Measurements from ENCODE around the gene ONECUT1. TPM values are rescaled to one million over a fixed set of nuclear protein-coding genes. Genes with fewer than 3 reads are reported as not detected.

The ONECUT1 gene
- total and polyA plus RNA-seq, 2 experiments from 2014 or later, result 5.9 to 9.5 TPM

- H4K20me1 ChIP-seq (ENCODE audit: insufficient read depth, poor library complexity, severe bottlenecking), result no peaks in the 10 kb centered on the region
- DNase-seq (ENCODE audit: low spot score), result no peak
- 90% methylated on average over 6 of the region's 6 CpGs for WGBS (ENCODE audit: low lambda C conversion rate, missing lambda C conversion rate)
- no peak overlapping the region for H2AFZ ChIP-seq
- peaks cover 8% of the 10 kb centered on the region for H3K4me1 ChIP-seq (ENCODE audit: insufficient read depth)
- H3K9me3 ChIP-seq (ENCODE audit: low read depth), result no peaks in the 10 kb centered on the region
- no peak overlapping the region for H3K4me2 ChIP-seq
- no peaks in the 10 kb centered on the region for H3K9me2 ChIP-seq (replicated peaks; ENCODE audit: insufficient read depth)
- no peaks in the 10 kb centered on the region for H3K79me2 ChIP-seq
- no peaks in the 10 kb centered on the region for H3K36me3 ChIP-seq (replicated peaks; ENCODE audit: insufficient read depth, low read depth)
- H3K4me3 ChIP-seq, result no peak overlapping the region
- TF ChIP-seq EZH2phosphoT487 (IDR thresholded peaks at IDR 0.05; ENCODE audit: low read depth, severe bottlenecking, unreplicated experiment), result no peak
- TF ChIP-seq CTCF (IDR thresholded peaks at IDR 0.05; ENCODE audit: poor library complexity), result no peak
- no peaks in the 10 kb centered on the region for H3K27me3 ChIP-seq
- H3K27ac ChIP-seq, result no peak overlapping the region
Measured at GRCh38 chr15:52717481-52717880, 72.7 kb downstream of the ONECUT1 start.

GRCh38 chr15:52716536-52716935 lies 73.6 kb downstream of the ONECUT1 start:
- H3K4me2 ChIP-seq, result no peak overlapping the region
- H2AFZ ChIP-seq, result no peak overlapping the region
- peaks cover 8% of the 10 kb centered on the region for H3K4me1 ChIP-seq (ENCODE audit: insufficient read depth)
- no peaks in the 10 kb centered on the region for H3K9me2 ChIP-seq (replicated peaks; ENCODE audit: insufficient read depth)
- no peak overlapping the region for H3K4me3 ChIP-seq
- H3K79me2 ChIP-seq, result no peaks in the 10 kb centered on the region
- H3K27me3 ChIP-seq, result no peaks in the 10 kb centered on the region
- H4K20me1 ChIP-seq (ENCODE audit: insufficient read depth, poor library complexity, severe bottlenecking), result no peaks in the 10 kb centered on the region
- no peaks in the 10 kb centered on the region for H3K9me3 ChIP-seq (ENCODE audit: low read depth)
- no peak for TF ChIP-seq CTCF (IDR thresholded peaks at IDR 0.05; ENCODE audit: poor library complexity)
- no peak for TF ChIP-seq EZH2 (IDR thresholded peaks at IDR 0.05; ENCODE audit: borderline replicate concordance)
- no peak for TF ChIP-seq EZH2phosphoT487 (IDR thresholded peaks at IDR 0.05; ENCODE audit: low read depth, severe bottlenecking, unreplicated experiment)
- 47% methylated on average over 2 of the region's 2 CpGs for WGBS (ENCODE audit: low lambda C conversion rate, missing lambda C conversion rate)
- H3K36me3 ChIP-seq (replicated peaks; ENCODE audit: insufficient read depth, low read depth), result no peaks in the 10 kb centered on the region
- no peak for DNase-seq (ENCODE audit: low spot score)
- no peak overlapping the region for H3K27ac ChIP-seq

GRCh38 chr15:52715411-52715810 lies 74.7 kb downstream of the ONECUT1 start:
- 73% methylated on average over 5 of the region's 5 CpGs for WGBS (ENCODE audit: low lambda C conversion rate, missing lambda C conversion rate)
- no peak for DNase-seq (ENCODE audit: low spot score)
- Histone ChIP-seq H3K9me3 (ENCODE audit: low read depth) (no peaks in the 10 kb centered on the region), H3K27ac (no peak overlapping the region), H3K79me2 (no peaks in the 10 kb centered on the region), H3K9me2 (replicated peaks; ENCODE audit: insufficient read depth) (no peaks in the 10 kb centered on the region), H3K4me3 (no peak overlapping the region), H3K36me3 (replicated peaks; ENCODE audit: insufficient read depth, low read depth) (no peaks in the 10 kb centered on the region), H4K20me1 (ENCODE audit: insufficient read depth, poor library complexity, severe bottlenecking) (no peaks in the 10 kb centered on the region), H3K4me2 (no peak overlapping the region), H2AFZ (no peak overlapping the region), H3K4me1 (ENCODE audit: insufficient read depth) (peaks cover 8% of the 10 kb centered on the region), H3K27me3 (no peaks in the 10 kb centered on the region)
- no peak for TF ChIP-seq CTCF (IDR thresholded peaks at IDR 0.05; ENCODE audit: poor library complexity)
- TF ChIP-seq EZH2 (IDR thresholded peaks at IDR 0.05; ENCODE audit: borderline replicate concordance), result no peak
- no peak for TF ChIP-seq EZH2phosphoT487 (IDR thresholded peaks at IDR 0.05; ENCODE audit: low read depth, severe bottlenecking, unreplicated experiment)

- peaks cover 8% of the 10 kb centered on the region for H3K4me1 ChIP-seq (ENCODE audit: insufficient read depth)
- WGBS (ENCODE audit: low lambda C conversion rate, missing lambda C conversion rate), result 90% methylated on average over 3 of the region's 3 CpGs
- no peak overlapping the region for H3K27ac ChIP-seq
- no peaks in the 10 kb centered on the region for H3K27me3 ChIP-seq
- H3K4me2 ChIP-seq, result no peak overlapping the region
- no peak overlapping the region for H3K4me3 ChIP-seq
- no peaks in the 10 kb centered on the region for H3K79me2 ChIP-seq
- TF ChIP-seq EZH2 (IDR thresholded peaks at IDR 0.05; ENCODE audit: borderline replicate concordance) (no peak), CTCF (IDR thresholded peaks at IDR 0.05; ENCODE audit: poor library complexity) (no peak), EZH2phosphoT487 (IDR thresholded peaks at IDR 0.05; ENCODE audit: low read depth, severe bottlenecking, unreplicated experiment) (no peak)
- no peaks in the 10 kb centered on the region for H3K9me2 ChIP-seq (replicated peaks; ENCODE audit: insufficient read depth)
- no peak for DNase-seq (ENCODE audit: low spot score)
- H3K9me3 ChIP-seq (ENCODE audit: low read depth), result no peaks in the 10 kb centered on the region
- H2AFZ ChIP-seq, result no peak overlapping the region
- no peaks in the 10 kb centered on the region for H3K36me3 ChIP-seq (replicated peaks; ENCODE audit: insufficient read depth, low read depth)
- H4K20me1 ChIP-seq (ENCODE audit: insufficient read depth, poor library complexity, severe bottlenecking), result no peaks in the 10 kb centered on the region
Measured at GRCh38 chr15:52714968-52715367, 75.2 kb downstream of the ONECUT1 start.
